ENCODE data around the gene CDH13.

CDH13 gene

GRCh38 chr16:83554540-83554939, 927.8 kb downstream of the CDH13 start:
- TF ChIP-seq CTCF (IDR thresholded peaks at IDR 0.05; ENCODE audit: control insufficient read depth, extremely low read depth, insufficient read depth) = no peak
- no peak overlapping the region for H3K4me3 ChIP-seq (ENCODE audit: low read depth, low read length)
- DNase-seq (ENCODE audit: low read depth) = no peak

GRCh38 chr16:83561876-83562275, 935.1 kb downstream of the CDH13 start:
- no peak for TF ChIP-seq CTCF (IDR thresholded peaks at IDR 0.05; ENCODE audit: control insufficient read depth, extremely low read depth, insufficient read depth)
- DNase-seq (ENCODE audit: low read depth) = no peak
- no peak overlapping the region for H3K4me3 ChIP-seq (ENCODE audit: low read depth, low read length)

- DNase-seq (ENCODE audit: low read depth) = no peak
- TF ChIP-seq CTCF (IDR thresholded peaks at IDR 0.05; ENCODE audit: control insufficient read depth, extremely low read depth, insufficient read depth) = no peak
- no peak overlapping the region for H3K4me3 ChIP-seq (ENCODE audit: low read depth, low read length)
Observed at GRCh38 chr16:83568345-83568744, 941.6 kb downstream of the CDH13 start.

GRCh38 chr16:83574388-83574787, 947.6 kb downstream of the CDH13 start:
- H3K4me3 ChIP-seq (ENCODE audit: low read depth, low read length) = no peak overlapping the region
- no peak for TF ChIP-seq CTCF (IDR thresholded peaks at IDR 0.05; ENCODE audit: control insufficient read depth, extremely low read depth, insufficient read depth)
- DNase-seq (ENCODE audit: low read depth) = no peak

- DNase-seq (ENCODE audit: low read depth) = no peak
- no peak for TF ChIP-seq CTCF (IDR thresholded peaks at IDR 0.05; ENCODE audit: control insufficient read depth, extremely low read depth, insufficient read depth)
- no peak overlapping the region for H3K4me3 ChIP-seq (ENCODE audit: low read depth, low read length)
Observed at GRCh38 chr16:83577078-83577745, 950.4 kb downstream of the CDH13 start.

GRCh38 chr16:83578171-83578570, 951.4 kb downstream of the CDH13 start:
- no peak overlapping the region for H3K4me3 ChIP-seq (ENCODE audit: low read depth, low read length)
- no peak for TF ChIP-seq CTCF (IDR thresholded peaks at IDR 0.05; ENCODE audit: control insufficient read depth, extremely low read depth, insufficient read depth)
- DNase-seq (ENCODE audit: low read depth) = no peak

GRCh38 chr16:83579027-83579426, 952.3 kb downstream of the CDH13 start:
- DNase-seq (ENCODE audit: low read depth) = no peak
- no peak for TF ChIP-seq CTCF (IDR thresholded peaks at IDR 0.05; ENCODE audit: control insufficient read depth, extremely low read depth, insufficient read depth)

More at GRCh38 chr16:83579027-83579426, 952.3 kb downstream of the CDH13 start:
- H3K4me3 ChIP-seq (ENCODE audit: low read depth, low read length) = no peak overlapping the region

Measured in LNCaP clone FGC (cell line).